GM12878 (cell line): Measurements from ENCODE around the gene PCED1B.

Experiments used
- CREM ChIP-seq: IDR thresholded peaks from 2 replicates; pipeline ENCODE4 v1.6.1; 2014; ENCODE audit warnings: antibody characterized with exemption, low read depth
- EZH2 ChIP-seq: IDR thresholded peaks from 2 replicates; pipeline ENCODE4 v1.6.1; 2012; ENCODE audit warnings: low read depth, mild to moderate bottlenecking, control low read depth, inconsistent platforms, low read length, borderline replicate concordance; ENCODE audit not compliant: control insufficient read depth
- GATAD2B ChIP-seq: fragments of 450-650 bp; conservative IDR thresholded peaks from 2 replicates; pipeline ENCODE4 v1.6.1; 2017; ENCODE audit warnings: low read depth, mild to moderate bottlenecking, moderate library complexity
- KLF5 ChIP-seq: fragments of 450-650 bp; IDR thresholded peaks from 2 replicates; pipeline ENCODE4 v1.6.1; 2014; ENCODE audit warnings: mild to moderate bottlenecking; ENCODE audit not compliant: partially characterized antibody
- POLR2A ChIP-seq: IDR thresholded peaks from 2 replicates; pipeline ENCODE4 v1.6.1; 2011; ENCODE audit warnings: low read depth, mild to moderate bottlenecking, low read length
- POLR2AphosphoS5 ChIP-seq: IDR thresholded peaks from 2 replicates; pipeline ENCODE4 v1.6.1; 2011; ENCODE audit warnings: mild to moderate bottlenecking, low read length, inconsistent platforms
- RFX5 ChIP-seq: IDR thresholded peaks from 2 replicates; pipeline ENCODE4 v1.6.1; 2011; ENCODE audit warnings: low read depth, low read length, improper control_type of control experiment
- ZNF217 ChIP-seq: fragments of 450-650 bp; IDR thresholded peaks from 2 replicates; pipeline ENCODE4 v1.6.1; 2017; ENCODE audit warnings: antibody characterized with exemption, mild to moderate bottlenecking
- TF ChIP-seq, protein P1 (sequence below), 3 experiments: IDR thresholded peaks in 2 of 3; conservative IDR thresholded peaks in 1 of 3; 2 replicates each; pipeline ENCODE4 v1.5.1; 2011; ENCODE audit warnings: low read depth in 3 of 3, low read length in 3 of 3, mild to moderate bottlenecking in 3 of 3, control low read depth in 2 of 3, moderate library complexity in 2 of 3, inconsistent platforms in 1 of 3, mixed read lengths in 1 of 3; ENCODE audit not compliant: control insufficient read depth in 2 of 3, insufficient read depth in 1 of 3; ENCODE audit errors: extremely low read depth in 1 of 3
- TF ChIP-seq, protein P2 (sequence below): IDR thresholded peaks from 2 replicates; pipeline ENCODE4 v1.6.1; 2011; ENCODE audit warnings: low read depth, mild to moderate bottlenecking, low read length, moderate library complexity, borderline replicate concordance; ENCODE audit errors: extremely low read depth
- TF ChIP-seq, protein P3 (sequence below): fragments of 450-650 bp; IDR thresholded peaks from 2 replicates; pipeline ENCODE4 v1.6.1; 2017; ENCODE audit warnings: mild to moderate bottlenecking

DNA sequence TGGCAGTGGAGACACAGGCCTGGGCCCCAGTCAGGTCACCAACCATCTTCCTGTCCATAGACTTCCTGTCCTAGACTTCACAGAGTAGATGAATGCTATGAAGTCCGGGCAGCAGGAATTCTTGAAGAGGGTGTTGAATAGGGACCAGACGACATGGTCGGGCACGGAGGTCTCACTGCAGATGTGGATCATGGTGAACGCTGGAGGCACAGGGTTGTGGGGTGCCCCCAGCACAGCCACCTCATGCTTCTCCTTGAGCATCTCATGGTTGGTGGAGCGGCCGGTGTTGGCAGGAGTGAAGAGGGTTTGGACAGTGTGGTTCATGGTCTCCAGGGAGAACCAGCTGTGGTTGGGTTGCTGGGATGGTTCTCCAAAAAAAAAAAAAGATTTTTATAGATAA, 56.2 kb downstream of the PCED1B start:
- TF ChIP-seq ZNF217 (no peak), EZH2 (no peak), KLF5 (no peak), POLR2AphosphoS5 (no peak), GATAD2B (no peak), CREM (no peak), POLR2A (no peak), RFX5 (no peak)
- TF ChIP-seq, protein P1, sequence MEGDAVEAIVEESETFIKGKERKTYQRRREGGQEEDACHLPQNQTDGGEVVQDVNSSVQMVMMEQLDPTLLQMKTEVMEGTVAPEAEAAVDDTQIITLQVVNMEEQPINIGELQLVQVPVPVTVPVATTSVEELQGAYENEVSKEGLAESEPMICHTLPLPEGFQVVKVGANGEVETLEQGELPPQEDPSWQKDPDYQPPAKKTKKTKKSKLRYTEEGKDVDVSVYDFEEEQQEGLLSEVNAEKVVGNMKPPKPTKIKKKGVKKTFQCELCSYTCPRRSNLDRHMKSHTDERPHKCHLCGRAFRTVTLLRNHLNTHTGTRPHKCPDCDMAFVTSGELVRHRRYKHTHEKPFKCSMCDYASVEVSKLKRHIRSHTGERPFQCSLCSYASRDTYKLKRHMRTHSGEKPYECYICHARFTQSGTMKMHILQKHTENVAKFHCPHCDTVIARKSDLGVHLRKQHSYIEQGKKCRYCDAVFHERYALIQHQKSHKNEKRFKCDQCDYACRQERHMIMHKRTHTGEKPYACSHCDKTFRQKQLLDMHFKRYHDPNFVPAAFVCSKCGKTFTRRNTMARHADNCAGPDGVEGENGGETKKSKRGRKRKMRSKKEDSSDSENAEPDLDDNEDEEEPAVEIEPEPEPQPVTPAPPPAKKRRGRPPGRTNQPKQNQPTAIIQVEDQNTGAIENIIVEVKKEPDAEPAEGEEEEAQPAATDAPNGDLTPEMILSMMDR (IDR thresholded peaks at IDR 0.05 in 2 of 3, conservative IDR thresholded peaks at IDR 0.05 in 1 of 3; ENCODE audit: control insufficient read depth in 2 of 3, extremely low read depth in 1 of 3, insufficient read depth in 1 of 3, low read depth in 3 of 3, low read length in 3 of 3), result no peak
- TF ChIP-seq, protein P2, sequence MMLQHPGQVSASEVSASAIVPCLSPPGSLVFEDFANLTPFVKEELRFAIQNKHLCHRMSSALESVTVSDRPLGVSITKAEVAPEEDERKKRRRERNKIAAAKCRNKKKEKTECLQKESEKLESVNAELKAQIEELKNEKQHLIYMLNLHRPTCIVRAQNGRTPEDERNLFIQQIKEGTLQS, result no peak
- TF ChIP-seq, protein P3, sequence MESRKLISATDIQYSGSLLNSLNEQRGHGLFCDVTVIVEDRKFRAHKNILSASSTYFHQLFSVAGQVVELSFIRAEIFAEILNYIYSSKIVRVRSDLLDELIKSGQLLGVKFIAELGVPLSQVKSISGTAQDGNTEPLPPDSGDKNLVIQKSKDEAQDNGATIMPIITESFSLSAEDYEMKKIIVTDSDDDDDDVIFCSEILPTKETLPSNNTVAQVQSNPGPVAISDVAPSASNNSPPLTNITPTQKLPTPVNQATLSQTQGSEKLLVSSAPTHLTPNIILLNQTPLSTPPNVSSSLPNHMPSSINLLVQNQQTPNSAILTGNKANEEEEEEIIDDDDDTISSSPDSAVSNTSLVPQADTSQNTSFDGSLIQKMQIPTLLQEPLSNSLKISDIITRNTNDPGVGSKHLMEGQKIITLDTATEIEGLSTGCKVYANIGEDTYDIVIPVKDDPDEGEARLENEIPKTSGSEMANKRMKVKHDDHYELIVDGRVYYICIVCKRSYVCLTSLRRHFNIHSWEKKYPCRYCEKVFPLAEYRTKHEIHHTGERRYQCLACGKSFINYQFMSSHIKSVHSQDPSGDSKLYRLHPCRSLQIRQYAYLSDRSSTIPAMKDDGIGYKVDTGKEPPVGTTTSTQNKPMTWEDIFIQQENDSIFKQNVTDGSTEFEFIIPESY, result no peak
